ENCODE measurements around the gene PEPD.

PEPD gene

GRCh38 chr19:33503030-33503429 is 18.6 kb downstream of the PEPD start:
- CTCF ChIA-PET = interaction anchor here (0.6 kb wide), 1 partner anchor 956 kb away, joined by 3 read pairs; no protein-coding TSS in a partner anchor
- DNase-seq (ENCODE audit: extremely low spot score) = no peak
- POLR2A ChIA-PET = no interaction called here
- TF ChIP-seq BHLHE40 (IDR thresholded peaks at IDR 0.05; ENCODE audit: borderline replicate concordance) (no peak), TARDBP (IDR thresholded peaks at IDR 0.05) (no peak), FOXA1 (IDR thresholded peaks at IDR 0.05) (no peak), CTBP1 (IDR thresholded peaks at IDR 0.05; ENCODE audit: borderline replicate concordance) (no peak), FOXM1 (IDR thresholded peaks at IDR 0.05; ENCODE audit: borderline replicate concordance) (no peak), FOXK2 (IDR thresholded peaks at IDR 0.05) (no peak), SP1 (IDR thresholded peaks at IDR 0.05) (no peak), PKNOX1 (IDR thresholded peaks at IDR 0.05) (no peak), NFRKB (IDR thresholded peaks at IDR 0.05) (no peak), ZNF384 (IDR thresholded peaks at IDR 0.05) (no peak), HDGF (IDR thresholded peaks at IDR 0.05; ENCODE audit: borderline replicate concordance) (no peak)

- TF ChIP-seq PKNOX1 (IDR thresholded peaks at IDR 0.05) (no peak), SUZ12 (IDR thresholded peaks at IDR 0.05) (no peak), ARNT (IDR thresholded peaks at IDR 0.05) (no peak), FOXM1 (IDR thresholded peaks at IDR 0.05; ENCODE audit: borderline replicate concordance) (no peak), BHLHE40 (IDR thresholded peaks at IDR 0.05; ENCODE audit: borderline replicate concordance) (no peak), ZNF384 (IDR thresholded peaks at IDR 0.05) (no peak), FOXA1 (IDR thresholded peaks at IDR 0.05) (no peak), CTBP1 (IDR thresholded peaks at IDR 0.05; ENCODE audit: borderline replicate concordance) (no peak), LEF1 (IDR thresholded peaks at IDR 0.05; ENCODE audit: borderline replicate concordance) (no peak), TARDBP (IDR thresholded peaks at IDR 0.05) (no peak), NFRKB (IDR thresholded peaks at IDR 0.05) (no peak), FOXK2 (IDR thresholded peaks at IDR 0.05) (no peak), HDGF (IDR thresholded peaks at IDR 0.05; ENCODE audit: borderline replicate concordance) (no peak), ELF4 (IDR thresholded peaks at IDR 0.05) (no peak)
- ChIA-PET POLR2A (no interaction called here), CTCF (interaction anchor here (0.6 kb wide), 1 partner anchor 956 kb away, joined by 3 read pairs; no protein-coding TSS in a partner anchor)
Observed at GRCh38 chr19:33502521-33502920, 19.1 kb downstream of the PEPD start.

GRCh38 chr19:33501693-33502356 is 19.8 kb downstream of the PEPD start:
- no peak for DNase-seq (ENCODE audit: extremely low spot score)
- ChIA-PET CTCF (no interaction called here), POLR2A (no interaction called here)
- no peak for TF ChIP-seq PKNOX1 (IDR thresholded peaks at IDR 0.05)
- no peak for TF ChIP-seq FOXK2 (IDR thresholded peaks at IDR 0.05)
- TF ChIP-seq ELF4 (IDR thresholded peaks at IDR 0.05) = no peak
- TF ChIP-seq SP1 (IDR thresholded peaks at IDR 0.05) = no peak
- no peak for TF ChIP-seq ZNF384 (IDR thresholded peaks at IDR 0.05)
- no peak for TF ChIP-seq LEF1 (IDR thresholded peaks at IDR 0.05; ENCODE audit: borderline replicate concordance)
- no peak for TF ChIP-seq TARDBP (IDR thresholded peaks at IDR 0.05)
- TF ChIP-seq CTBP1 (IDR thresholded peaks at IDR 0.05; ENCODE audit: borderline replicate concordance) = no peak
- TF ChIP-seq L3MBTL2 (conservative IDR thresholded peaks at IDR 0.05) = no peak
- no peak for TF ChIP-seq FOXM1 (IDR thresholded peaks at IDR 0.05; ENCODE audit: borderline replicate concordance)
- no peak for TF ChIP-seq HDGF (IDR thresholded peaks at IDR 0.05; ENCODE audit: borderline replicate concordance)
- no peak for TF ChIP-seq BHLHE40 (IDR thresholded peaks at IDR 0.05; ENCODE audit: borderline replicate concordance)

More at GRCh38 chr19:33502521-33502920, 19.1 kb downstream of the PEPD start:
- DNase-seq (ENCODE audit: extremely low spot score) = no peak

- ChIA-PET POLR2A (no interaction called here), CTCF (no interaction called here)
- no peak for TF ChIP-seq BHLHE40 (IDR thresholded peaks at IDR 0.05; ENCODE audit: borderline replicate concordance)
- TF ChIP-seq FOXK2 (IDR thresholded peaks at IDR 0.05) = no peak
- TF ChIP-seq SP1 (IDR thresholded peaks at IDR 0.05) = no peak
- no peak for TF ChIP-seq ELF4 (IDR thresholded peaks at IDR 0.05)
- TF ChIP-seq L3MBTL2 (conservative IDR thresholded peaks at IDR 0.05) = no peak
- no peak for TF ChIP-seq LEF1 (IDR thresholded peaks at IDR 0.05; ENCODE audit: borderline replicate concordance)
- TF ChIP-seq NFRKB (IDR thresholded peaks at IDR 0.05) = no peak
- no peak for TF ChIP-seq FOXM1 (IDR thresholded peaks at IDR 0.05; ENCODE audit: borderline replicate concordance)
- TF ChIP-seq SUZ12 (IDR thresholded peaks at IDR 0.05) = no peak
- no peak for TF ChIP-seq HDGF (IDR thresholded peaks at IDR 0.05; ENCODE audit: borderline replicate concordance)
- no peak for TF ChIP-seq CTBP1 (IDR thresholded peaks at IDR 0.05; ENCODE audit: borderline replicate concordance)
- no peak for TF ChIP-seq ARNT (IDR thresholded peaks at IDR 0.05)
- no peak for TF ChIP-seq PKNOX1 (IDR thresholded peaks at IDR 0.05)
- no peak for DNase-seq (ENCODE audit: extremely low spot score)
Observed at GRCh38 chr19:33500991-33501390, 20.6 kb downstream of the PEPD start.

GRCh38 chr19:33500586-33500985 is 21.0 kb downstream of the PEPD start:
- CTCF ChIA-PET = no interaction called here

More at GRCh38 chr19:33500586-33500985, 21.0 kb downstream of the PEPD start:
- TF ChIP-seq FOXK2 (IDR thresholded peaks at IDR 0.05) (no peak), ELF4 (IDR thresholded peaks at IDR 0.05) (no peak), CTBP1 (IDR thresholded peaks at IDR 0.05; ENCODE audit: borderline replicate concordance) (no peak), FOXA1 (IDR thresholded peaks at IDR 0.05) (no peak), L3MBTL2 (conservative IDR thresholded peaks at IDR 0.05) (no peak), NFRKB (IDR thresholded peaks at IDR 0.05) (no peak), HDGF (IDR thresholded peaks at IDR 0.05; ENCODE audit: borderline replicate concordance) (no peak), LEF1 (IDR thresholded peaks at IDR 0.05; ENCODE audit: borderline replicate concordance) (no peak), FOXM1 (IDR thresholded peaks at IDR 0.05; ENCODE audit: borderline replicate concordance) (no peak), BHLHE40 (IDR thresholded peaks at IDR 0.05; ENCODE audit: borderline replicate concordance) (no peak), SUZ12 (IDR thresholded peaks at IDR 0.05) (no peak), ARNT (IDR thresholded peaks at IDR 0.05) (no peak), PKNOX1 (IDR thresholded peaks at IDR 0.05) (no peak), ZNF384 (IDR thresholded peaks at IDR 0.05) (no peak), SP1 (IDR thresholded peaks at IDR 0.05) (no peak)
- DNase-seq (ENCODE audit: extremely low spot score) = no peak
- POLR2A ChIA-PET = no interaction called here

Measured in HEK293T (cell line).